GM12875 (cell line): ENCODE data around the gene TAT.
A peak's percentile ranks its signal among the peaks of the same experiment; 100 is the strongest.
"Not testable (repeated sequence)": the region's sequence is repeated elsewhere in the genome, so short reads cannot be mapped to it uniquely, and the experiment has no call there.

Experiments used
- H3K4me3 ChIP-seq: one replicate; pipeline ENCODE4 v1.5.1; 2011; ENCODE audit warnings: low read depth, low read length, control low read depth
- CTCF ChIP-seq: IDR thresholded peaks from 2 replicates; pipeline ENCODE4 v1.5.1; 2011; ENCODE audit warnings: low read depth, mild to moderate bottlenecking, control low read depth, inconsistent platforms, low read length, moderate library complexity, borderline replicate concordance; ENCODE audit not compliant: insufficient read depth

TAT gene

GRCh38 chr16:71576971-71577370, at the start of gene TAT:
TAT (minus strand) TSS chr16:71577092; CDS start chr16:71576415, 677 bp downstream.
- H3K4me3 ChIP-seq, result no peak within 1 kb of the TSS
- TF ChIP-seq CTCF, result no peak

- TF ChIP-seq CTCF, result no peak
- H3K4me3 ChIP-seq, result peak within 1 kb of the TSS; percentile 35
These were observed 49.3 kb upstream of the TAT start, which contains the start of gene MARVELD3 for GRCh38 chr16:71626018-71626857. MARVELD3 (plus strand) TSS chr16:71626184; CDS start chr16:71626230, 46 bp downstream.

- H3K4me3 ChIP-seq, result no peak overlapping the region
- no peak for TF ChIP-seq CTCF
These were observed 48.4 kb upstream of the TAT start for GRCh38 chr16:71625113-71625850.

- no peak overlapping the region for H3K4me3 ChIP-seq
These were observed 46.7 kb upstream of the TAT start for GRCh38 chr16:71623597-71623996.

GRCh38 chr16:71622088-71622487, 45.2 kb upstream of the TAT start:
- no peak for TF ChIP-seq CTCF
- no peak overlapping the region for H3K4me3 ChIP-seq

More at GRCh38 chr16:71623597-71623996, 46.7 kb upstream of the TAT start:
- TF ChIP-seq CTCF, result no peak

- no peak for TF ChIP-seq CTCF
- no peak overlapping the region for H3K4me3 ChIP-seq
These were observed 41.5 kb upstream of the TAT start for GRCh38 chr16:71618429-71618828.

GRCh38 chr16:71614956-71615355, 38.1 kb upstream of the TAT start:
- not testable (repeated sequence) for H3K4me3 ChIP-seq
